ENCODE measurements around the gene ALDH3B2.
"Not testable (repeated sequence)": the region's sequence is repeated elsewhere in the genome, so short reads cannot be mapped to it uniquely, and the experiment has no call there.

Gene ALDH3B2

GRCh38 chr11:67674442-67674871, at the start of gene ALDH3B2:
ALDH3B2 (minus strand) TSS chr11:67674623; CDS start chr11:67666935, 7,688 bp downstream.
- DNase-seq (ENCODE audit: low read depth): no peak

- DNase-seq (ENCODE audit: low read depth): not testable (repeated sequence)
These were observed 48.6 kb upstream of the ALDH3B2 start for GRCh38 chr11:67723036-67723435.

GRCh38 chr11:67716226-67716625, 41.8 kb upstream of the ALDH3B2 start:
- DNase-seq (ENCODE audit: low read depth): not testable (repeated sequence)

- not testable (repeated sequence) for DNase-seq (ENCODE audit: low read depth)
These were observed 41.4 kb upstream of the ALDH3B2 start for GRCh38 chr11:67715801-67716200.

- peak; percentile 32 for DNase-seq (ENCODE audit: low read depth)
These were observed 39.6 kb upstream of the ALDH3B2 start for GRCh38 chr11:67713892-67714509.

GRCh38 chr11:67711676-67712075, 37.3 kb upstream of the ALDH3B2 start:
- not testable (repeated sequence) for DNase-seq (ENCODE audit: low read depth)

GRCh38 chr11:67711212-67711611, 36.8 kb upstream of the ALDH3B2 start:
- not testable (repeated sequence) for DNase-seq (ENCODE audit: low read depth)

GRCh38 chr11:67709806-67710205, 35.4 kb upstream of the ALDH3B2 start:
- DNase-seq (ENCODE audit: low read depth): not testable (repeated sequence)

- no peak for DNase-seq (ENCODE audit: low read depth)
These were observed 30.8 kb upstream of the ALDH3B2 start for GRCh38 chr11:67705264-67705663.

GRCh38 chr11:67704524-67704923, 30.1 kb upstream of the ALDH3B2 start:
- no peak for DNase-seq (ENCODE audit: low read depth)

GRCh38 chr11:67703709-67704108, 29.3 kb upstream of the ALDH3B2 start:
- not testable (repeated sequence) for DNase-seq (ENCODE audit: low read depth)

GRCh38 chr11:67700548-67701262, 26.3 kb upstream of the ALDH3B2 start:
- DNase-seq (ENCODE audit: low read depth): no peak

- DNase-seq (ENCODE audit: low read depth): no peak
These were observed 25.7 kb upstream of the ALDH3B2 start for GRCh38 chr11:67700141-67700540.

GRCh38 chr11:67699521-67699920, 25.1 kb upstream of the ALDH3B2 start:
- DNase-seq (ENCODE audit: low read depth): no peak

GRCh38 chr11:67698247-67698646, 23.8 kb upstream of the ALDH3B2 start:
- DNase-seq (ENCODE audit: low read depth): no peak

- no peak for DNase-seq (ENCODE audit: low read depth)
These were observed 23.4 kb upstream of the ALDH3B2 start for GRCh38 chr11:67697846-67698245.

- DNase-seq (ENCODE audit: low read depth): no peak
These were observed 22.6 kb upstream of the ALDH3B2 start for GRCh38 chr11:67696998-67697397.

- no peak for DNase-seq (ENCODE audit: low read depth)
These were observed 21.2 kb upstream of the ALDH3B2 start for GRCh38 chr11:67695606-67696005.

- no peak for DNase-seq (ENCODE audit: low read depth)
These were observed 20.6 kb upstream of the ALDH3B2 start for GRCh38 chr11:67694875-67695555.

- no peak for DNase-seq (ENCODE audit: low read depth)
These were observed 16.7 kb upstream of the ALDH3B2 start for GRCh38 chr11:67691149-67691548.

- no peak for DNase-seq (ENCODE audit: low read depth)
These were observed 14.8 kb upstream of the ALDH3B2 start for GRCh38 chr11:67689178-67689577.

GRCh38 chr11:67687986-67688385, 13.6 kb upstream of the ALDH3B2 start:
- no peak for DNase-seq (ENCODE audit: low read depth)

Measured in stimulated activated CD8-positive, alpha-beta memory T cell treated with anti-CD3 and anti-CD28 coated beads, Interleukin-12 subunit alpha, Interleukin-12 subunit beta, amount 100 ng/mL, for 1 hour (primary cell).